ENCODE measurements around the gene EPB41L5.

The EPB41L5 gene

GRCh38 chr2:120110062-120110362 lies 97.1 kb downstream of the EPB41L5 start:
- Histone ChIP-seq H3K27ac (replicated peaks) (peak overlapping the region; percentile 19), H3K4me3 (replicated peaks; ENCODE audit: insufficient read depth, low read length) (no peak overlapping the region), H3K27me3 (ENCODE audit: insufficient read depth, poor library complexity, severe bottlenecking) (no peaks in the 10 kb centered on the region)
- TF ChIP-seq CTCF (IDR thresholded peaks at IDR 0.05; ENCODE audit: insufficient read depth, low read length) (no peak), SPI1 (IDR thresholded peaks at IDR 0.05; ENCODE audit: borderline replicate concordance, low read depth) (no peak), GABPA (IDR thresholded peaks at IDR 0.05; ENCODE audit: low read depth) (no peak), POLR2AphosphoS5 (IDR thresholded peaks at IDR 0.05; ENCODE audit: low read depth) (no peak), REST (IDR thresholded peaks at IDR 0.05; ENCODE audit: insufficient replicate concordance, low read depth) (no peak)
- no peak for DNase-seq (ENCODE audit: low read depth in 1 of 2, low spot score in 1 of 2)

GRCh38 chr2:120110507-120110906 lies 97.6 kb downstream of the EPB41L5 start:
- Histone ChIP-seq H3K27ac (replicated peaks) (peak overlapping the region; percentile 67), H3K27me3 (ENCODE audit: insufficient read depth, poor library complexity, severe bottlenecking) (no peaks in the 10 kb centered on the region), H3K4me3 (replicated peaks; ENCODE audit: insufficient read depth, low read length) (no peak overlapping the region)
- DNase-seq (ENCODE audit: low read depth in 1 of 2, low spot score in 1 of 2) = peak; percentile 82 to 85
- TF ChIP-seq REST (IDR thresholded peaks at IDR 0.05; ENCODE audit: insufficient replicate concordance, low read depth) = no peak
- no peak for TF ChIP-seq POLR2AphosphoS5 (IDR thresholded peaks at IDR 0.05; ENCODE audit: low read depth)
- TF ChIP-seq CTCF (IDR thresholded peaks at IDR 0.05; ENCODE audit: insufficient read depth, low read length) = no peak
- no peak for TF ChIP-seq SPI1 (IDR thresholded peaks at IDR 0.05; ENCODE audit: borderline replicate concordance, low read depth)
- no peak for TF ChIP-seq GABPA (IDR thresholded peaks at IDR 0.05; ENCODE audit: low read depth)

GRCh38 chr2:120111193-120111592 lies 98.3 kb downstream of the EPB41L5 start:
- H3K27ac ChIP-seq (replicated peaks) = peak overlapping the region; percentile 67; the same call in 1 of the 2 replicates
- no peaks in the 10 kb centered on the region for H3K27me3 ChIP-seq (ENCODE audit: insufficient read depth, poor library complexity, severe bottlenecking)
- H3K4me3 ChIP-seq (replicated peaks; ENCODE audit: insufficient read depth, low read length) = no peak overlapping the region
- peak; percentile 56; the same call in 1 of the 2 replicates for TF ChIP-seq SPI1 (IDR thresholded peaks at IDR 0.05; ENCODE audit: borderline replicate concordance, low read depth)
- TF ChIP-seq CTCF (IDR thresholded peaks at IDR 0.05; ENCODE audit: insufficient read depth, low read length) = no peak
- TF ChIP-seq POLR2AphosphoS5 (IDR thresholded peaks at IDR 0.05; ENCODE audit: low read depth) = no peak
- peak in 1 of 2 experiments; percentile 30 for DNase-seq (ENCODE audit: low read depth in 1 of 2, low spot score in 1 of 2)

- Histone ChIP-seq H3K27me3 (ENCODE audit: insufficient read depth, poor library complexity, severe bottlenecking) (no peaks in the 10 kb centered on the region), H3K27ac (replicated peaks) (no peak overlapping the region), H3K4me3 (replicated peaks; ENCODE audit: insufficient read depth, low read length) (no peak overlapping the region)
- TF ChIP-seq GABPA (IDR thresholded peaks at IDR 0.05; ENCODE audit: low read depth) = no peak
- TF ChIP-seq CTCF (IDR thresholded peaks at IDR 0.05; ENCODE audit: insufficient read depth, low read length) = no peak
- no peak for TF ChIP-seq POLR2AphosphoS5 (IDR thresholded peaks at IDR 0.05; ENCODE audit: low read depth)
- TF ChIP-seq REST (IDR thresholded peaks at IDR 0.05; ENCODE audit: insufficient replicate concordance, low read depth) = no peak
- TF ChIP-seq SPI1 (IDR thresholded peaks at IDR 0.05; ENCODE audit: borderline replicate concordance, low read depth) = no peak
- no peak for DNase-seq (ENCODE audit: low read depth in 1 of 2, low spot score in 1 of 2)
These were observed 105.1 kb downstream of the EPB41L5 start for GRCh38 chr2:120118018-120118417.
